ENCODE results near the gene MAST3. TPM values are rescaled to one million over a fixed set of nuclear protein-coding genes. Genes with fewer than 3 reads are reported as not detected.

MAST3 gene
- total RNA-seq, 1 experiment from 2014 or later = 10.4 TPM

- Histone ChIP-seq H3K9ac (ENCODE audit: extremely low read depth, insufficient read length, low read length) (no peak overlapping the region), H2BK120ac (ENCODE audit: low read depth, low read length, poor library complexity, severe bottlenecking) (no peak overlapping the region), H3K18ac (ENCODE audit: insufficient read length, low read depth, low read length) (no peak overlapping the region), H3K4ac (ENCODE audit: low read depth, low read length) (no peak overlapping the region), H2AK5ac (ENCODE audit: insufficient read length, low read length) (no peak overlapping the region), H2BK5ac (ENCODE audit: insufficient read length, low read length) (no peak overlapping the region), H2BK12ac (ENCODE audit: insufficient read length, low read depth, low read length) (no peak overlapping the region), H4K8ac (replicated peaks; ENCODE audit: insufficient read length, low read depth, low read length) (no peak overlapping the region), H3K27me3 (ENCODE audit: insufficient read depth, low read length) (no peaks in the 10 kb centered on the region), H4K20me1 (ENCODE audit: control insufficient read depth, insufficient read depth, insufficient read length) (peaks cover 4% of the 10 kb centered on the region), H3K9me3 (ENCODE audit: control insufficient read depth, low read depth, low read length) (no peaks in the 10 kb centered on the region), H3K56ac (ENCODE audit: insufficient read length, low read depth, low read length) (no peak overlapping the region), H3K14ac (ENCODE audit: insufficient read depth, low read length) (no peak overlapping the region), H3K4me1 (ENCODE audit: insufficient read depth, low read length) (no peaks in the 10 kb centered on the region; the same call in 1 of the 2 replicates), H4K91ac (ENCODE audit: insufficient read length, low read depth, low read length) (no peak overlapping the region), H2BK20ac (ENCODE audit: low read depth, low read length, poor library complexity, severe bottlenecking) (no peak overlapping the region), H3K23me2 (ENCODE audit: insufficient read length, low read depth, low read length, poor library complexity, severe bottlenecking) (no peaks in the 10 kb centered on the region), H3K23ac (ENCODE audit: insufficient read length, low read depth, low read length) (no peak overlapping the region), H2AFZ (ENCODE audit: low read length) (no peak overlapping the region), H3K4me2 (ENCODE audit: insufficient read depth, insufficient read length, low read length) (no peak overlapping the region), H3K27ac (ENCODE audit: insufficient read length, low read depth, low read length) (no peak overlapping the region), H3T11ph (ENCODE audit: low read length) (no peak overlapping the region), H2BK15ac (ENCODE audit: low read depth, low read length) (no peak overlapping the region), H3K79me1 (ENCODE audit: insufficient read depth, low read depth, low read length, poor library complexity, severe bottlenecking) (no peaks in the 10 kb centered on the region), H3K79me2 (ENCODE audit: insufficient read depth, low read length) (no peaks in the 10 kb centered on the region), H4K5ac (ENCODE audit: insufficient read length, low read depth, low read length) (no peak overlapping the region)
- H3K27ac Mint-ChIP-seq = no peak overlapping the region; a peak in 1 of 7 replicates
- DNase-seq = no peak
- WGBS (ENCODE audit: extremely low coverage, insufficient read length, low lambda C conversion rate) = no CpG with 5 or more reads among the region's 27 CpGs
- peaks cover 7 to 29% (median 25%) of the 10 kb centered on the region in 3 experiments; a peak in 6 of 7 replicates for H3K36me3 Mint-ChIP-seq (ENCODE audit: insufficient read depth in 1 of 3, low read depth in 3 of 3)
- peaks cover 19 to 21% of the 10 kb centered on the region in 2 experiments for H3K4me1 Mint-ChIP-seq
- peaks cover 4% of the 10 kb centered on the region; the same call in 1 of the 2 replicates for H3K27me3 Mint-ChIP-seq (ENCODE audit: low read depth)
- no peak for TF ChIP-seq CTCF (conservative IDR thresholded peaks at IDR 0.05)
- H3K9me3 Mint-ChIP-seq = no peaks in the 10 kb centered on the region
- H3K4me3 Mint-ChIP-seq = no peak overlapping the region; a peak in 1 of 5 replicates
Measured at GRCh38 chr19:18122860-18123795, 25.6 kb downstream of the MAST3 start.

Measured in H9 (cell line).